SU-DHL-6 (cell line): ENCODE measurements around the gene ADAM12.

Experiments
- CTCF ChIP-seq: fragments of 200-600 bp; sonication (generic); IDR thresholded peaks from one replicate; pipeline ENCODE4 v1.5.1; 2017; ENCODE audit warnings: antibody characterized with exemption, mild to moderate bottlenecking, low read length, moderate library complexity; ENCODE audit not compliant: insufficient read depth, poor library complexity, severe bottlenecking
- EZH2phosphoT487 ChIP-seq: fragments of 200-600 bp; sonication (generic), shearing (Covaris generic); conservative IDR thresholded peaks from 2 replicates; pipeline ENCODE4 v1.6.1; 2018; ENCODE audit warnings: mild to moderate bottlenecking, antibody characterized with exemption, low read length, moderate library complexity, mixed read lengths

GRCh38 chr10:126171555-126171954 lies 216.7 kb downstream of the ADAM12 start:
- no peak for TF ChIP-seq CTCF
- no peak for TF ChIP-seq EZH2phosphoT487
